Choroid plexus epithelial cell (primary cell): ENCODE data around the gene GRAMD1B.

Experiments
- DNase-seq: peaks from one replicate; pipeline ENCODE4 v3.0.0-alpha.2; 2010; ENCODE audit warnings: low read depth
- H3K4me3 ChIP-seq: 2 replicates; pipeline ENCODE4 v1.5.1; 2011; ENCODE audit warnings: low read depth, mild to moderate bottlenecking, control low read depth, low read length, moderate library complexity
- CTCF ChIP-seq: conservative IDR thresholded peaks from 2 replicates; pipeline ENCODE4 v1.5.1; 2011; ENCODE audit warnings: low read depth, mild to moderate bottlenecking, control low read depth, inconsistent platforms, low read length, moderate library complexity

Gene GRAMD1B

GRCh38 chr11:123535401-123535800, 105.3 kb downstream of the GRAMD1B start:
- TF ChIP-seq CTCF, result no peak
- no peak overlapping the region for H3K4me3 ChIP-seq
- DNase-seq, result no peak

GRCh38 chr11:123536690-123537437, 106.8 kb downstream of the GRAMD1B start:
- no peak overlapping the region for H3K4me3 ChIP-seq
- no peak for TF ChIP-seq CTCF
- peak; percentile 22 for DNase-seq

GRCh38 chr11:123537726-123538125, 107.7 kb downstream of the GRAMD1B start:
- H3K4me3 ChIP-seq, result no peak overlapping the region
- TF ChIP-seq CTCF, result no peak
- DNase-seq, result no peak

DNA sequence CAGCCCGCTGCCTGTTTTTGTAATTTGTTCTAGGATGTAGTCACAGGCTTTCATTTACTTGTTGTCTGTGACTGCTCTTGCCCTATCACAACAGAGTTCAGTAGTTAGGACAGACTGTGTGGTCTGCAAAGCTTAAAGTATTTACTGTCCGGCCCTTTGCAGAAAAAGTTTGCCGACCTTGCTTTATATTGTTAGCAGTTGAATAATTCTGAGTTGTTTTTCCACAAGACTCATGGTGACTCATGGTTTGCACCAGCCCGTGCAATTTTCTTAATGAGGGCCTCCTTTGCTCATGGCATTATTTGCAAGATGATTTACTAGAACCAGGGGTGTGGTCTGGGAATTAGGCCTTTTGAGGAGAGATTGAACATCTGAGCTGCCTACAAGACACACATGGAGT, 113.7 kb downstream of the GRAMD1B start:
- DNase-seq, result peak; percentile 25
- TF ChIP-seq CTCF, result no peak
- no peak overlapping the region for H3K4me3 ChIP-seq

- no peak for TF ChIP-seq CTCF
- no peak for DNase-seq
- no peak overlapping the region for H3K4me3 ChIP-seq
Measured at GRCh38 chr11:123544631-123545375, 114.7 kb downstream of the GRAMD1B start.

DNA sequence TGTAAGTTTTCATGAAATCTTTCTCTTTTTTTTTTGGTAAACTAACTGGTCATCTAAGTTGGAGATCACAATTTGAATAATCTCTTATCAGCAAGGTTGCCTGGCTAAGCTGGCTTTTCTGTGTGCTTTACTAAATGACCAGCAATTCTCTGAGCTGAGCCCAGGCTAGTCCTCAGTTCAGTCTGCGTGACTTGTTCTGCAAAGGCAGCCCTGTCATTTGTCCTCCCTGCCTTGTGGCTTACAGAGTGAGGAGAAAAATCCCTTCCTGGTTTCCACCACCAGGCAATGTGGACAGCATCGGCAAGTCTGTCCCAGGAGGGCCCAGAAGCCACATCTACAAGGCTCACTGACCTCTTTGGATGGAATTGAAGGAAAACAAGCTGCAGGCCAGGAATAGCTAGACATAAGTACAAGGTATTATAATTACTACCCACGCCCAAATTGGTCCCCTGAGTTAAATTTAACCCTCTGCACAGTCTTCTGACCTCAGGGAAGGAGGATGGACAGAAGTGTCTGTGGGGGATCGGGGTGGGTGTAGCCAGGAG, 115.7 kb downstream of the GRAMD1B start:
- no peak for DNase-seq
- no peak for TF ChIP-seq CTCF
- H3K4me3 ChIP-seq, result no peak overlapping the region
